NCI-H510A treated with DMSO at 0.1 percent for 48 hours (cell line): ENCODE results near the gene NOTCH2.

Experiments used
- DNase-seq: peaks from one replicate; lab custom pipeline; 2025; lab: John Stamatoyannopoulos, UW

Gene NOTCH2

GRCh38 chr1:119943216-119943615 lies 126.2 kb downstream of the NOTCH2 start:
- DNase-seq = no peak

DNA sequence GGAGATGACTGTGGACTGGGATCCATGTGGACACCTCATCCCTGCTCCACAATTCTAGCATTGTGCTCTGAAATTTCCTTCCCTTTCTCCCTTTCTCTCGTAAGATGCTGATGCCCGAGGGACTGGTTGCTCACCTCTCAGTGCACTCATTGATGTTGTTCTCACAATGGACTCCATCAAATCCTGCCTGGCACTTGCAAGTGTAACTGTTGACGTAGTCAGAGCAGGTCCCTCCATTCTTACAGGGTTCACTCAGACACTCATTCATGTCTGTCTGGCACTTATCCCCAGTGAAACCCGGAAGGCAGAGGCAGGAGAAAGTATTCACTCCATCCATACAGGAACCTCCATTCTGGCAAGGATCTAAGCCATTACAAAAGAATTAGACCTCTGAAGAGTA lies 128.1 kb downstream of the NOTCH2 start:
- DNase-seq = no peak

- no peak for DNase-seq
Observed at GRCh38 chr1:119940697-119941096, 128.8 kb downstream of the NOTCH2 start.

DNA sequence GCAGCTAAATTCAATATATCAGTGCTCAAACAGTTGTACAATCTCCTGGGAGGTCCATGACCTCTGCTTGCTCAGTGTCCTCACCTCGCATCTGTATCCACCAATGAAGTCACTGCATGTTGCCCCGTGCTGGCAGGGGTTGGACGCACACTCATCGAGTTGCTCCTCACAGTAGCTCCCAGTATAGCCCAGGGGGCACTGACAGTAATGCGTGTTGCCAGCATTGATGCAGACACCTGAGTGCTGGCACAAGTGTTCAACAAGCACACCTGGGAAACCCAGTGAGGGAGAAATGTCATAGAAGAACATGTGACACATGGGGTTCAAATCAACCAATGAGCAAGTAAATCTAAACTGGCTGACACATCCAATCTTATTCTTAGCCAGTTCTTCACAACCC lies 132.3 kb downstream of the NOTCH2 start:
- DNase-seq = no peak

- DNase-seq = no peak
Observed at GRCh38 chr1:119935915-119936314, 133.5 kb downstream of the NOTCH2 start.

- DNase-seq = no peak
Observed at GRCh38 chr1:119935373-119935772, 134.1 kb downstream of the NOTCH2 start.

- DNase-seq = no peak
Observed at GRCh38 chr1:119933397-119933796, 136.1 kb downstream of the NOTCH2 start.

DNA sequence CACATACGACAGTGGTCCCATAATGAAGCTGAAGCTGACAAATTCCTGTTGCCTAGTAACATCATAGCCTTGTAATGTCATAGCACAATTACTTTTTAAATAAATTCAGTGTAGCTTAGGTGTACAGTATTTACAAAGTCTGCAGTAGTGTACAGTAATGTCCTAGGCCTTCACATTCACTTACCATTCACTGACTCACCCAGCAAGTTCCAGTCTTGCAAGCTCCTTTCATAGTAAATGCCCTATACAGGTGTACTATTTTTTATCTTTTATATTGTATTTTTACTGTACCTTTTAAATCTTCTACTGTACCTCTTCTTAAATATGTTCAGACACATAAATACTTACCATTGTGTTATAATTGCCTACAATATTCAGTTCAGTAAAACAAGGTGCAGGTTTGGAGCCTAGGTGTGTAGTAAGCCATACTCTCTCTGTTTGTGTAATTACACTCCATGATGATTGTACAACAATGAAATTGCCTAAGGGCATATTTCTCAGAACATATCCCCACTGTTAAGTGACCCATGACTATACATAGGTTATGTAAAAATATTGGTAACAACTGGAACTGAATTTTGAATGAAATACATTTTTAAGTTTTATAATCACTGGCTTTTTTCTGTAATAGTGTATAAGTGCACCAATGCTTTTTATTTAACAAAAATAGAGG lies 139.7 kb downstream of the NOTCH2 start:
- no peak for DNase-seq

- DNase-seq = no peak
Observed at GRCh38 chr1:119926553-119926952, 142.9 kb downstream of the NOTCH2 start.

DNA sequence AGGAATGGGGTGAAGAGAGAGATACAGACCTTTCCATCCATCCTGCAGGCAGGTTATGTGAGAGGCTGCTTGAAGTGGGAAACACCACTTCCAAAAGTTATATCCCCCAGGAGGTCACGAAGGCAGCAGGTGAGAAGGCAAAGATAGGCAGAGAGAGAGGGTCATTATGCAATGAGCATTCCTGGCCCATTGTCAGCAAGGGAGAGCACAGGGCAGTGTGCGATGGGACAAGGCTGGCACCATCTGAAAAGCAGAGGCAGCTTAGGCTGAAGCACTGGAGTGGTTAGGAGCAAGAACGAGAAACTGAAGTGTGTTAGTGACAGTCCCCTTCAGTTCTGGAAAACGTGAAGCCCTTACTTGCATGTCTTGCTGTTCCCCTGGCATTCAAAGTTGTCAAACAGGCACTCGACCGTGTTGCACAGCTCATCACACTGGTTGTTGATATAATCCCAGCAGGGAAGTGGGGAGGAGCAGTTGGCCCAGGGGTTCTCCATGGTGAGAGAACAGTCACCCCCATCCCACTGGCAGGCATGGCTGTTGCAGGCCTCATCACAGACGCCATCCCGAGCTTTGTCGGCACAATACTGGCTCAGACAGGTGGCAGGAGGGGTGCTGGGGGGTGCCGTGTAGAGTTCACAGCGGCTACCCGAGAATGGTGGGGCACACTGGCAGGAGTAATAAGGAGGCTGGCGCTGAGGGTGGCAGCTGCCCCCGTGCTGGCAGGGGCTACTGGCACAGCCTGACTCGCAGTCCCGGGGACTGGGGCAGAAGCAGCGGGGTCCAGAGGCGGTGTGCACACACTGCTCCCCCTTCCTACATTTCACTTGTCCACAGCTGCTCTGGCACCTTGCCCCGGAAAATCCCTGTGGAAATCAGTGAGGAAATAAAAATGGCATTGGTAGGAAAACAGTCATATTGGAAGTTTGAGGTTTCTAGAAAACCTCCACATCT lies 144.2 kb downstream of the NOTCH2 start:
- no peak for DNase-seq

DNA sequence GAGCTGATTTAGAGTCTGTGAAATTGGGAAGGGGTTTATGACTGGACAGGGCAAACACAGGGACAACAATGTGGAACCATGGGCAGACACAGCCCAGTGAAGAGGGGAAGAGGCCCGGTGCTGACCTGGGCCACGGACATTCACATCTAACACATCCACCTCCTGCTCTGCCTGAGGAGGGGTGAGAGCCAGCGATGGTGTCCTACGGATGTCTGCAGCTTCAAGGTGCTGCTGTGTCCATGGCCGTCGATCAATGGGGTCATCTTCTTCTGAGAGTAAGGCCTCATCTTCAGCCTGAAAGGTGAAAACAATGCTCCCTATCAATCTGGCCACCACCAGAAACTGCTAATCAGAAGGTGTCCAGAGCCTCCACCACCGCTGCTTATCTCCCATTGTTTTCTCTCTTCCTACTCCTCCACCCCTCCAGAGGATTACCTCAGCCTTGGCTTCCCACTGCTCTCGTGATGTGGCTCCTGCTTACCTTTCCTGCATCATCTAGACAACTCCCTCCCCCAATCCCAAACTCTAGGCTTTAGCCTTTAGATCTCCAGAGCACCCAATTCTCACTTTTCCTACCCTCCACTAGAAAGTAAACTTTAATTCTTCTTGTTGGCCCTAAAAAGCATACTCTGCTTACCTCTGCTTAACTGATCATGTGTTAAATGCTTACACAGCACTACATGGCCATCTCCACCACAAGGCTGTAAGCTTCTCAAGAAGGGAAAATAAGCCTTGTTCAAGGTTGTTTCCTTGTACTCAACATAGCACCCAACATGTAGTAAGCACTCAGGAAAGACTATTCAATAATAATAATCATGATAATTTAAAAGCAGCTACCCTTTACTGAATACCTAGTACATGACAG lies 149.1 kb downstream of the NOTCH2 start:
- DNase-seq = no peak

GRCh38 chr1:119919241-119919640 lies 150.2 kb downstream of the NOTCH2 start:
- DNase-seq = no peak

- no peak for DNase-seq
Observed at GRCh38 chr1:119918301-119918700, 151.2 kb downstream of the NOTCH2 start.

DNA sequence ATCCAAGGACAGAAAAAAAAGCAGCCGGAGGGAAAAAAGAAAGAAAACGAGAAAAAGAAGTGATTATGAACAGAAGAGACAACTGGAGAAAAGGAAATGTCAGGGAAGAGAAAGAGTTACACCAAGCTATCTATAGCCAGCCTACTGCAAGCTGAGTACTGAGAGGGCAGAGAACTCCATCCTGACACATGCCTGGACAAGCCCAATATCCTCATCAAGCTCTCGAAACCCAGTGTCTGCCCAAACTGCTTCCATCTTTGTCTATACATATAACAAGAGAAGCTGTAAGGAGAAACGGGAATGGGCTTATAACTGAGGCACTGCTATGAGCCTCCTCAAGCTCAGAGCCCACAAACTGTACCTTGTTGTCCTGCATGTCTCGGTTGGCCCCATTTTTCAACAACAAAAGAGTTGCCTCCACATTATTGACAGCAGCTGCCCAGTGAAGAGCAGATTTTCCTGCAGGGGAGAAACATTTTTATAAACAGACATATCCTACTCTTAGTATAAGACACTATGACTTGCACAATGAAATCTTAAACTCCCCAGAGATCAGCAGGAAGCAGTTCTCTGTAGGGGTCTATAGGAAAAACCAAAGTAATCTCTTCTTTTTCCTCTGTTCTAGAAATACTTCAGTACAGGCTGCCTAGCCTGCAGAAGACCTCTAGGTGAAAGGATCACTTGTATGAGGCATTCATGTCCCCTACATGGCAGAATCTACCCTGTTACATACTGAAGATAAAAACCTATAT lies 152.0 kb downstream of the NOTCH2 start:
- peak; percentile 16 for DNase-seq

GRCh38 chr1:119915517-119915916 lies 153.9 kb downstream of the NOTCH2 start:
- no peak for DNase-seq

DNA sequence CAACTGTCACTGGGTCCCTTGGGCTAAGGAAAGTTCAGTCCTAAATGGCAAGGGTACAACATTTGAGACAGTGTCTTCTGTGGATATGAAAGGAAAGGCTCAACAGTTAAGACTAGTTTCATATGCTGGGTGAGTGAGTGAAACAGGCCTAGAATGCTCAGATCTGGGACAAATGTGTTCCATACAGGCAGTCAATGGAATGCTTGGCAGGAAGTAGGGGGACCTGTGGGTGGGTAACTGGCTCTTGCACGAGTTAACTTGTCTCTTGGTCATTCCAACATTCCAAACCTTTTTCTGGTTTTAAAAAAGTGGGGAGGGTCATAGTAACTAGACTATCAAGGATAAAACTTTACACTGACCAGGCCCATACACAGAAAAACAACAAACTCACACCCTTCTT lies 155.4 kb downstream of the NOTCH2 start:
- DNase-seq = no peak

GRCh38 chr1:119912963-119913362 lies 156.5 kb downstream of the NOTCH2 start:
- DNase-seq = no peak

- no peak for DNase-seq
Observed at GRCh38 chr1:119911775-119912174, 157.7 kb downstream of the NOTCH2 start.

GRCh38 chr1:119910618-119911017 lies 158.8 kb downstream of the NOTCH2 start:
- DNase-seq = no peak

- DNase-seq = no peak
Observed at GRCh38 chr1:119909890-119910596, 159.4 kb downstream of the NOTCH2 start.

DNA sequence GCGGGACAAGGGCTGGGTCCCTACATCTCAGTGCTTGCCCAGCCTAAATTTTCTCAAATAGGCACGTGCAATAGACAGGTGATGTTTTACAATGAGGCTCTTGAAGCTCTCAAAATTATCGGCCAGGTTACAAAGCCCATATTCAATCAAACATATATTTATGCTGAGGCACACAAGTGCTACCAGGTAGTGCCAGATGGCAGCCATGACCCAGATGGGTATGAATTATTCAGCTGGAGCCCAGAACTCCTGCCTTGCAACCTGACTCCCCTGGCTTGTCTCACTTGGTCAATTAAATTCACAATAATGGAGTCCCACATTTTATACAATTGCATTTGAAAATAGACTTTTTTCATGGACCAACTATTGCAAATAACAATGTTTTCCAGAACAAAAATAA lies 160.8 kb downstream of the NOTCH2 start:
- DNase-seq = peak; percentile 5
